GM13976 (cell line): ENCODE data around the gene MKI67.

ENCODE experiments used
- DNase-seq: peaks from one replicate; pipeline ENCODE4 v3.0.0; 2012; ENCODE audit warnings: low spot score
- in situ Hi-C: fragments of 300-500 bp; cut with MboI; formaldehyde crosslinking; loops from one replicate; pipeline ENCODE4 v1.12.0; 2022; ENCODE audit warnings: low sequenced_read_pairs, mixed read lengths, inconsistent platforms; ENCODE audit not compliant: unreplicated experiment
- TF ChIP-seq, protein P1 (sequence below): IDR thresholded peaks from 2 replicates; pipeline ENCODE4 v1.5.1; 2012; ENCODE audit warnings: borderline replicate concordance, mild to moderate bottlenecking; ENCODE audit not compliant: insufficient read depth; ENCODE audit errors: extremely low read depth, missing control alignments, control extremely low read depth

MKI67 gene

GRCh38 chr10:128051548-128051947 lies 74.7 kb downstream of the MKI67 start:
- TF ChIP-seq, protein P1, sequence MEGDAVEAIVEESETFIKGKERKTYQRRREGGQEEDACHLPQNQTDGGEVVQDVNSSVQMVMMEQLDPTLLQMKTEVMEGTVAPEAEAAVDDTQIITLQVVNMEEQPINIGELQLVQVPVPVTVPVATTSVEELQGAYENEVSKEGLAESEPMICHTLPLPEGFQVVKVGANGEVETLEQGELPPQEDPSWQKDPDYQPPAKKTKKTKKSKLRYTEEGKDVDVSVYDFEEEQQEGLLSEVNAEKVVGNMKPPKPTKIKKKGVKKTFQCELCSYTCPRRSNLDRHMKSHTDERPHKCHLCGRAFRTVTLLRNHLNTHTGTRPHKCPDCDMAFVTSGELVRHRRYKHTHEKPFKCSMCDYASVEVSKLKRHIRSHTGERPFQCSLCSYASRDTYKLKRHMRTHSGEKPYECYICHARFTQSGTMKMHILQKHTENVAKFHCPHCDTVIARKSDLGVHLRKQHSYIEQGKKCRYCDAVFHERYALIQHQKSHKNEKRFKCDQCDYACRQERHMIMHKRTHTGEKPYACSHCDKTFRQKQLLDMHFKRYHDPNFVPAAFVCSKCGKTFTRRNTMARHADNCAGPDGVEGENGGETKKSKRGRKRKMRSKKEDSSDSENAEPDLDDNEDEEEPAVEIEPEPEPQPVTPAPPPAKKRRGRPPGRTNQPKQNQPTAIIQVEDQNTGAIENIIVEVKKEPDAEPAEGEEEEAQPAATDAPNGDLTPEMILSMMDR, result no peak
- in situ Hi-C loops, result no loop called here
- DNase-seq, result no peak

DNA sequence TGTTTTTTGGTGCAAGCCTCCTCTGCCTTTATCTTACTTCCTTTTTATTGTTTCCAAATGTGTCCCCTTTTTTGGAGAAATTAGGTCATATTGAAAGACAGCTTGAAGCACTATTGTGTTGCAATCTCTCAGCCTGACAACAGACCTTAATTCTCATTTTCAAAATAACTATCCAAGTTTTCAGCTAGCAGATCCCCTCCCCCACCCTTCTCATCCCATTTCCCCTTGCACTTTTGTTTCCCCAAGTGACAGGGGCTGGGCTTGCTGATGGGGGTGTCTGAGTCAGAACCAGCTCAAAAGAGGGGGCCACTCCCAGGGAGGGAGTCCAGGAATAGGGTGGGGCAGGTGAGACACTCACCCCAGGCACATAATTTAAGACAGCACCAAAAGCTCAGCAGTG lies 75.3 kb downstream of the MKI67 start:
- TF ChIP-seq, protein P1, result no peak
- no peak for DNase-seq
- in situ Hi-C loops, result no loop called here

DNA sequence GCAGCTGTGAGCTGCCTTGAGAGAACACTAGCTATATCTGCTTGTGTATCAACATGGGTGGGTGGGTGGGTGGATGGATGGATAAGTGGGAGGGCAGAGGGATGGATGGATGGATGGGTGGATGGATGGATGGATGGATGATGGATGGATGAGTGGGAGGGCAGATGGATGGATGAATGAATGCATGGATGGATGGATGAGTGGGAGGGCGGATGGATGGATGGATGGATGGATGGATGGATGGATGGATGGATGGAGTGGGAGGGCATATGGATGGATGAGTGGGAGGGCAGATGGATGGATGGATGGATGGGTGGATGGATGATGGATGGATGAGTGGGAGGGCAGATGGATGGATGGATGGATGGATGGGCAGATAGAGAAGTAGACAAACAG lies 76.1 kb downstream of the MKI67 start:
- DNase-seq, result no peak
- in situ Hi-C loops, result no loop called here
- TF ChIP-seq, protein P1, result no peak

DNA sequence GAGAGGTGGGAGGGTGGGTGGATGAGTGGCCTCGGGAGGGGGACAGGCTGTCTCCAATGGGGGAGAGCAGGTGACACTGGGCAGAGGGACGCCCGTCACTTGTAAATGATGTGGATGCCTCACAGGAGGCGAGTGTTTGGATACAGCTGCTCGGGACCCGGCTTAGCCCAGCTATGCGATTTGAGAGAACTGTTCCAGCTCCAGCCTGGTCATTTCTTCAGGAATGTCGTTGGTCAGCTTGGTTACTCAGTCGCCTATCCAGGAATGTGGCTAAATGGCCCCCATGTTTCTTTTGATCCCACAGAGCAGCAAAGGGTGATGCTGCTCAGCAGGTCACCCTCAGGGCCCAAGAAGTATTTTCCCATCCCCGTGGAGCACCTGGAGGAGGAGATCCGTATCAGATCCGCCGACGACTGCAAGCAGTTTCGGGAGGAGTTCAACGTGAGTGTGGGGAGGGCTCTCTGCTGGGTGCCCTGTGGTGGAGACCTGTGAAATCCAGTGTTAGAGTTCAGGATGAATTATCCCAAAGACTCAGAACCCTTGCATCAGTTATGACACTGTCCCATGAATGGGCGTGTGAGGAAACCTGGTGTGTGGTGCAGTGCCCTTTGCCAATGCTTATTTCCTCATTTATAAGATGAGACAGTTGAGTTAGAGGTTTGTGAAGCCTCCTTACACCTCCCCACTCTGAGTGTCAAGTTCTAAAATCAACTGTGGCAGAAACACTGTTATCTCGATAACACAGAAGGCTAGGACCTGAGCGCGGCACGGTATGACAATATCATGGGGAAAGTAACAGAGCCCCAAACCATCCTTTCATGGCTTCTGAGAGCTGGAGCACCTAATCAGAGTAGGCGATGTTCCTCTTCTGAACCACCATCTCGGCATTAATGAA lies 76.8 kb downstream of the MKI67 start:
- no peak for DNase-seq
- in situ Hi-C loops, result no loop called here
- TF ChIP-seq, protein P1, result no peak

GRCh38 chr10:128048819-128049210 lies 77.4 kb downstream of the MKI67 start:
- in situ Hi-C loops, result no loop called here

DNA sequence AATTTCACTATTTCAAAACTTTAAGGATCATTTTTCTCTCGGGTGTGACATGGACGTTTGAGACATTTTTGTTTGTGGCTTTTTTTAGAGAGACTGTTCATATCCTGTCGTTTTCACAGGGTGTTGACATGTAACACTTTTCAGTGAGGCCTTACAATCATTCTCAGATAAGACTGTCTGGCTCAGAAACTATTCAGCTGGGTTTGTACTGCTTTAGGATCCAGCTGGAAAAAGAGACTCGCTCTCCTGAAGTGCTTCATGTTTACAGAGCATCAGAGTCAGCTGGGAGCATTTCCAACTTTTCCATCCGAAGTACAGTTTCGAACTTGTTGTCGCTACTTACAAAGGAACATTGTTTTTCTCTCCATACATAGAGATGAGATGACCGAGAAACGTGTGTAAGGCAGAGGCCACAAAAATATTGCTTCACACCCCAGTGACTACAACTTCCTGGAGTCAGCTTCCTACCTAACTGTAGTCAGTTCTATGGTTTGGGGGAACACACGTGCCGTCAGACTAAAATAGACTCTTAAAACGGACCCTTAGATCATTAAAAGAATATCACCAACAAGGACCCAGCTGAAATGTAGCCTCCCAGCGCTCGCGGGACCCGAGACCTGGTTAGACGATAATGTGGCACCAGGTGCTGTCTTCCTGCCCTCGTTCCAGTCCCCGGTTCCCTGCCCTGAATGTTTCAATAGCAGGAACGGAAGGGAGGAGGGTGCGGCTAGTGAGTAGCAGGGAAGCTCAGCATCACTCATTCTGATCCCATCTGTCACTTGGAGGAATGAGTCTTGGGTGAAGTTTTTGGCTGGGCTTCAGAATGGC lies 78.0 kb downstream of the MKI67 start:
- TF ChIP-seq, protein P1, result no peak
- no peak for DNase-seq
- in situ Hi-C loops, result no loop called here

More at GRCh38 chr10:128048819-128049210, 77.4 kb downstream of the MKI67 start:
- TF ChIP-seq, protein P1, result no peak
- DNase-seq, result no peak
